ENCODE measurements around the gene WNT8B. TPM values are rescaled to one million over a fixed set of nuclear protein-coding genes. Genes with fewer than 3 reads are reported as not detected.
A peak's percentile ranks its signal among the peaks of the same experiment; 100 is the strongest.

WNT8B gene
- total and polyA plus RNA-seq, 9 of the 15 experiments (the other 6 are each of a cell fraction or from before 2014, with no cell fraction given): not detected

- TF ChIP-seq MNT (conservative IDR thresholded peaks at IDR 0.05): 0 out of 4 replicates have a peak, but pooled peaks of 1 of the 2 experiments have one; percentile 7
- TF ChIP-seq TCF3 (CRISPR knock-in tag; IDR thresholded peaks at IDR 0.05): peak; percentile 16; the same call in 1 of the 2 replicates
- no peak for TF ChIP-seq RAD51 (IDR thresholded peaks at IDR 0.05; ENCODE audit: borderline replicate concordance, low read depth)
- no peak for TF ChIP-seq RERE (CRISPR knock-in tag; IDR thresholded peaks at IDR 0.05; ENCODE audit: borderline replicate concordance)
- no peak for TF ChIP-seq NONO (IDR thresholded peaks at IDR 0.05; ENCODE audit: low read depth in 2 of 2, low read length in 1 of 2)
- TF ChIP-seq DEAF1 (CRISPR knock-in tag; IDR thresholded peaks at IDR 0.05): peak; percentile 99
- no peak for TF ChIP-seq MTA1 (IDR thresholded peaks at IDR 0.05; ENCODE audit: borderline replicate concordance)
- TF ChIP-seq ZNF778 (CRISPR knock-in tag; IDR thresholded peaks at IDR 0.05): no peak
- no peak for TF ChIP-seq BRF2 (IDR thresholded peaks at IDR 0.05; ENCODE audit: borderline replicate concordance, insufficient read depth, insufficient read length)
Observed at GRCh38 chr10:100433253-100434240, 29.3 kb upstream of the WNT8B start (continued).
